RWPE2 (cell line): Measurements from ENCODE around the gene PPP2R2D.
A peak's percentile ranks its signal among the peaks of the same experiment; 100 is the strongest.

Source experiments
- ATAC-seq: fragments of 200-7000 bp; cut with Tn5 transposase; 3 replicates; pipeline ENCODE4 v1.9.1; 2021; ENCODE audit warnings: low read depth
- DNase-seq: peaks from one replicate; pipeline ENCODE4 v3.0.0-alpha.2; 2020; ENCODE audit warnings: low spot score
- H3K27ac ChIP-seq: fragments of 450-650 bp; 2 replicates; pipeline ENCODE4 v1.5.1; 2017; ENCODE audit warnings: mild to moderate bottlenecking; ENCODE audit not compliant: poor library complexity, severe bottlenecking
- H3K27me3 ChIP-seq: fragments of 250-450 bp; sonication (Bioruptor Pico); 2 replicates; pipeline ENCODE4 v1.5.1; 2021; ENCODE audit warnings: mild to moderate bottlenecking, moderate library complexity; ENCODE audit not compliant: insufficient read depth, poor library complexity, severe bottlenecking
- H3K36me3 ChIP-seq: fragments of 250-450 bp; sonication (Bioruptor Pico); 2 replicates; pipeline ENCODE4 v1.5.1; 2020; ENCODE audit warnings: low read depth, mild to moderate bottlenecking, moderate library complexity
- H3K4me1 ChIP-seq: fragments of 250-450 bp; sonication (Bioruptor Pico); 2 replicates; pipeline ENCODE4 v1.5.1; 2021; ENCODE audit warnings: mild to moderate bottlenecking, moderate library complexity; ENCODE audit not compliant: insufficient read depth, poor library complexity, severe bottlenecking
- H3K4me3 ChIP-seq: fragments of 250-450 bp; sonication (Bioruptor Pico); 2 replicates; pipeline ENCODE4 v1.5.1; 2021; ENCODE audit warnings: mild to moderate bottlenecking, moderate library complexity; ENCODE audit not compliant: severe bottlenecking
- H3K9me3 ChIP-seq: fragments of 250-450 bp; sonication (Bioruptor Pico); 2 replicates; pipeline ENCODE4 v1.5.1; 2021; ENCODE audit warnings: mild to moderate bottlenecking, moderate library complexity; ENCODE audit not compliant: severe bottlenecking
- TF ChIP-seq, protein P1 (sequence below): fragments of 450-650 bp; IDR thresholded peaks from one replicate; pipeline ENCODE4 v1.5.1; 2017; ENCODE audit warnings: mild to moderate bottlenecking, moderate library complexity; ENCODE audit not compliant: poor library complexity, severe bottlenecking

PPP2R2D gene

DNA sequence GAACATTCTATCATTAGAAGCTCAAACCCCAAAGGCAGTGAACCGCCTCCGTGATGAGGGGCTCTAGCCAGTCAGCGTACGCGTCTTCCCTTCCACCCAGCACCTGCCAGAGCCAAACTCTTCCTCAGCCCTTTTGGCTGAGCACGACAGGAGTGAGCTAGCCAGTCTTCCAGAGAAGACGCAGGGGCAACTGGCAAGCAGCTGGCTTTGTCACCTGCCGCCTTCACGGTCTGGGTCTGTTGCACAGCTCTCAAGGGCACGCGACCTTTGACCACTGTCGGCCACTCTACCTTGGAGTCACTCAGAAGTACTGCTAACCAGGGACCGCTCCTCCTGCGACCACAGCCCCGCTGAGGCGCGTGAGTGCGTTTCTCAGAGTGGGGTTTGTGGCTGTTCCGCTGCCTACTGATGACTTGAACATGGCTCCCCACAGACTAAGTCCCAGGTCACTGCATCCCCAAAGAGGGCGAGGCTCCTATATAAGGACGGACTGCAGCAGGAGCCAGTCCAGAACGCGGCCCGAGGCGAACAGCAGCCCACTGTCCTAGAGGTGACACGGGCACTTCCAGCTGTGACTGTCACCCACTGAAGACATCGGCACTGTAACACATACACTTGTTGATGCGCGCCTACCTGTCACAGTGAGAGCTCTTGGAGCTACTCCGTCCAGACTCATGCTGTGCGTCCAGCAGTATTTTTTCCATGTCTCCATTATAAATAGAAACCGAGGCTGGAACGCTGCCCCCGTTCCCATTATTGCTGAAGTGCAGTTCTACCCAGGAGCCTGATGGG, 72.5 kb downstream of the PPP2R2D start:
- ATAC-seq = no peak
- no peak for DNase-seq
- Histone ChIP-seq H3K9me3 (no peaks in the 10 kb centered on the region), H3K4me1 (no peaks in the 10 kb centered on the region), H3K4me3 (no peak overlapping the region), H3K36me3 (peaks cover 94% of the 10 kb centered on the region), H3K27me3 (no peaks in the 10 kb centered on the region), H3K27ac (peak overlapping the region; percentile 2)
- TF ChIP-seq, protein P1, sequence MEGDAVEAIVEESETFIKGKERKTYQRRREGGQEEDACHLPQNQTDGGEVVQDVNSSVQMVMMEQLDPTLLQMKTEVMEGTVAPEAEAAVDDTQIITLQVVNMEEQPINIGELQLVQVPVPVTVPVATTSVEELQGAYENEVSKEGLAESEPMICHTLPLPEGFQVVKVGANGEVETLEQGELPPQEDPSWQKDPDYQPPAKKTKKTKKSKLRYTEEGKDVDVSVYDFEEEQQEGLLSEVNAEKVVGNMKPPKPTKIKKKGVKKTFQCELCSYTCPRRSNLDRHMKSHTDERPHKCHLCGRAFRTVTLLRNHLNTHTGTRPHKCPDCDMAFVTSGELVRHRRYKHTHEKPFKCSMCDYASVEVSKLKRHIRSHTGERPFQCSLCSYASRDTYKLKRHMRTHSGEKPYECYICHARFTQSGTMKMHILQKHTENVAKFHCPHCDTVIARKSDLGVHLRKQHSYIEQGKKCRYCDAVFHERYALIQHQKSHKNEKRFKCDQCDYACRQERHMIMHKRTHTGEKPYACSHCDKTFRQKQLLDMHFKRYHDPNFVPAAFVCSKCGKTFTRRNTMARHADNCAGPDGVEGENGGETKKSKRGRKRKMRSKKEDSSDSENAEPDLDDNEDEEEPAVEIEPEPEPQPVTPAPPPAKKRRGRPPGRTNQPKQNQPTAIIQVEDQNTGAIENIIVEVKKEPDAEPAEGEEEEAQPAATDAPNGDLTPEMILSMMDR = no peak

- TF ChIP-seq, protein P1 = no peak
- Histone ChIP-seq H3K9me3 (no peaks in the 10 kb centered on the region), H3K27ac (no peak overlapping the region), H3K4me3 (no peak overlapping the region), H3K36me3 (peaks cover 91% of the 10 kb centered on the region), H3K4me1 (no peaks in the 10 kb centered on the region), H3K27me3 (no peaks in the 10 kb centered on the region)
- no peak for DNase-seq
- ATAC-seq = no peak
Observed at GRCh38 chr10:131974034-131974817, 73.4 kb downstream of the PPP2R2D start.

- H3K9me3 ChIP-seq = no peaks in the 10 kb centered on the region
- H3K4me3 ChIP-seq = no peak overlapping the region
- TF ChIP-seq, protein P1 = no peak
- peaks cover 89% of the 10 kb centered on the region for H3K36me3 ChIP-seq
- no peak for DNase-seq
- H3K27me3 ChIP-seq = no peaks in the 10 kb centered on the region
- no peak for ATAC-seq
- no peak overlapping the region for H3K27ac ChIP-seq
- H3K4me1 ChIP-seq = no peaks in the 10 kb centered on the region
Observed at GRCh38 chr10:131975003-131975402, 74.2 kb downstream of the PPP2R2D start.

DNA sequence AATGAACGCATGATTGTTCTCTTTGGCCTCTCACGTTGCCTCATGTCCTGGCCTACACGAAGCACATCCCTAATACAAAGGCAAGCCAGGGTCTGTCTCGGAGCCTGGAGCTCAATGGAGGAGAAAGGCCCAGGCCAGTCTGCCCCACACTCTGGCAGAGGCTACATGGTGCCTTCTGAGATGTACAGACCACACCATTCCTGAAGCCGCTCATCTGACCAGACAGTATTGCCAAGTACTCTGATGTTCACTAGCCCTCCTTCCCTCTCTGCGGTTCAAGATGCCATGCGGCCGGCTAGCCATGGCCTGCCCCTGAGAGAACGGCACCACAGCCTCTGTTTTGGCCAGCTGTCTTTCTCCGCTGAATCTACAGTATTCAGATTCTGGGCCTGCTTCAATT, 75.0 kb downstream of the PPP2R2D start:
- Histone ChIP-seq H3K4me1 (no peaks in the 10 kb centered on the region), H3K4me3 (no peak overlapping the region), H3K27me3 (no peaks in the 10 kb centered on the region), H3K27ac (no peak overlapping the region), H3K9me3 (no peaks in the 10 kb centered on the region), H3K36me3 (peaks cover 81% of the 10 kb centered on the region)
- TF ChIP-seq, protein P1 = no peak
- DNase-seq (no peak), ATAC-seq (no peak)
